Suppressor macrophage treated with lipopolysaccharide for 1 hour (primary cell): ENCODE data around the gene METTL16.

Experiments used
- DNase-seq, 3 donors: peaks; one replicate each; pipeline ENCODE4 v3.0.0-alpha.2; 2020 to 2022

Gene METTL16

GRCh38 chr17:2393954-2394749 is 117.5 kb downstream of the METTL16 start:
- no peak for DNase-seq

GRCh38 chr17:2393174-2393953 is 118.3 kb downstream of the METTL16 start:
- DNase-seq, result peak; percentile 89 to 97 (median 95)

- DNase-seq, result peak; percentile 98 to 100 (median 100)
Observed at GRCh38 chr17:2392252-2393173, 119.2 kb downstream of the METTL16 start.

GRCh38 chr17:2391597-2392251 is 120.0 kb downstream of the METTL16 start:
- DNase-seq, result no peak

GRCh38 chr17:2390199-2390836 is 121.4 kb downstream of the METTL16 start:
- DNase-seq, result no peak

- DNase-seq, result no peak
Observed at GRCh38 chr17:2388683-2389055, 123.0 kb downstream of the METTL16 start.

- no peak for DNase-seq
Observed at GRCh38 chr17:2388020-2388682, 123.5 kb downstream of the METTL16 start.

GRCh38 chr17:2387086-2388019 is 124.3 kb downstream of the METTL16 start:
- DNase-seq, result no peak

GRCh38 chr17:2386400-2387085 is 125.1 kb downstream of the METTL16 start:
- no peak for DNase-seq

- no peak for DNase-seq
Observed at GRCh38 chr17:2385240-2386210, 126.2 kb downstream of the METTL16 start.

- no peak for DNase-seq
Observed at GRCh38 chr17:2384439-2385127, 127.1 kb downstream of the METTL16 start.

- no peak for DNase-seq
Observed at GRCh38 chr17:2383628-2384167, 128.0 kb downstream of the METTL16 start.

GRCh38 chr17:2380950-2381649 is 130.6 kb downstream of the METTL16 start:
- no peak for DNase-seq

- DNase-seq, result no peak
Observed at GRCh38 chr17:2380226-2380922, 131.3 kb downstream of the METTL16 start.

GRCh38 chr17:2379489-2380225 is 132.0 kb downstream of the METTL16 start:
- no peak for DNase-seq
